GM12878 (cell line): ENCODE data around the gene NPM3. TPM values are rescaled to one million over a fixed set of nuclear protein-coding genes. Genes with fewer than 3 reads are reported as not detected.
A peak's percentile ranks its signal among the peaks of the same experiment; 100 is the strongest.

Experiments used
- ATAC-seq: fragments of 200-7000 bp; cut with Tn5 transposase; 3 replicates; pipeline ENCODE4 v1.9.1; 2020; ENCODE audit warnings: mild to moderate bottlenecking, moderate library complexity
- BruUV-seq: library from RNA; stranded (reverse); fragments of 400-500 nt; replicated peaks from 2 replicates; lab custom pipeline; 2021; lab: Mats Ljungman, UMichigan
- CTCF ChIA-PET: fragments of 300-600 bp; sonication (Branson Sonifier 250); formaldehyde crosslinking; extraction: SDS; loops from one replicate; lab custom pipeline; 2021; ENCODE audit warnings: inconsistent platforms; lab: Yijun Ruan, JAX
- POLR2A ChIA-PET: fragments of 350-600 bp; formaldehyde crosslinking; extraction: SDS; loops from one replicate; lab custom pipeline; 2021; ENCODE audit warnings: inconsistent platforms; lab: Charles Lee
- RAD21 ChIA-PET: fragments of 300-600 bp; sonication (Branson Sonifier 250); formaldehyde crosslinking; loops from one replicate; lab custom pipeline; 2023; ENCODE audit warnings: antibody characterized with exemption; ENCODE audit not compliant: unreplicated experiment; lab: Charles Lee
- SMC1A ChIA-PET: fragments of 300-600 bp; sonication (Branson Sonifier 250); formaldehyde crosslinking; loops from one replicate; lab custom pipeline; 2023; ENCODE audit not compliant: unreplicated experiment, uncharacterized antibody; lab: Charles Lee
- DNase-seq: peaks from one replicate; pipeline ENCODE4 v3.0.0-alpha.2; 2011; ENCODE audit warnings: low read depth, low spot score
- FAIRE-seq: peaks from 3 replicates; lab custom pipeline; 2011; peaks lifted over from hg19 to GRCh38; lab: Jason Lieb, UNC
- H2AFZ ChIP-seq: 2 replicates; pipeline ENCODE4 v1.6.0; 2011; ENCODE audit warnings: low read depth, low read length, control low read depth; ENCODE audit not compliant: control insufficient read depth
- H3K27ac ChIP-seq: 2 replicates; pipeline ENCODE4 v1.5.1; 2011; ENCODE audit warnings: control low read depth; ENCODE audit not compliant: control insufficient read depth, insufficient read depth
- H3K27me3 ChIP-seq, 2 experiments: replicated peaks in 1 of 2; 2 replicates each; pipeline versions ENCODE4 v1.6.0 to v1.6.1; 2011; ENCODE audit warnings: low read length in 1 of 2; ENCODE audit not compliant: control insufficient read depth in 2 of 2, insufficient read depth in 2 of 2
- H3K36me3 ChIP-seq, 2 experiments: 2 replicates each; pipeline ENCODE4 v1.5.1; 2011; ENCODE audit warnings: low read length in 1 of 2; ENCODE audit not compliant: control insufficient read depth in 2 of 2, insufficient read depth in 2 of 2
- H3K4me1 ChIP-seq: 2 replicates; pipeline ENCODE4 v1.6.1; 2011; ENCODE audit warnings: mild to moderate bottlenecking, low read length, moderate library complexity, mixed read lengths; ENCODE audit not compliant: control insufficient read depth, insufficient read depth
- H3K4me2 ChIP-seq: 2 replicates; pipeline ENCODE4 v1.6.0; 2011; ENCODE audit warnings: control low read depth; ENCODE audit not compliant: control insufficient read depth, insufficient read depth
- H3K4me3 ChIP-seq: fragments of 200-600 bp; sonication (generic); 2 replicates; pipeline ENCODE4 v1.5.1; 2016
- H3K79me2 ChIP-seq: 2 replicates; pipeline ENCODE4 v1.6.0; 2011; ENCODE audit warnings: low read length; ENCODE audit not compliant: control insufficient read depth, insufficient read depth
- H3K9ac ChIP-seq: 2 replicates; pipeline ENCODE4 v1.8.0; 2011; ENCODE audit warnings: low read length, control low read depth, mixed read lengths; ENCODE audit not compliant: control insufficient read depth, insufficient read depth
- H3K9me3 ChIP-seq: replicated peaks from 3 replicates; pipeline ENCODE4 v1.5.1; 2011; ENCODE audit warnings: mild to moderate bottlenecking, low read length; ENCODE audit not compliant: control insufficient read depth, insufficient read depth
- H4K20me1 ChIP-seq: 2 replicates; pipeline ENCODE4 v1.6.0; 2011; ENCODE audit not compliant: control insufficient read depth, insufficient read depth
- BHLHE40 ChIP-seq, 2 experiments: fragments of 450-650 bp in 1 of 2; IDR thresholded peaks; 2 replicates each; pipeline ENCODE4 v1.6.1; 2011 to 2017; ENCODE audit warnings: low read depth in 2 of 2, borderline replicate concordance in 1 of 2, improper control_type of control experiment in 1 of 2, low read length in 1 of 2, mild to moderate bottlenecking in 1 of 2
- BRCA1 ChIP-seq: IDR thresholded peaks from 2 replicates; pipeline ENCODE4 v1.6.1; 2011; ENCODE audit warnings: low read depth, low read length, improper control_type of control experiment
- IRF4 ChIP-seq: IDR thresholded peaks from 2 replicates; pipeline ENCODE4 v1.6.1; 2011; ENCODE audit warnings: low read depth, low read length
- JUND ChIP-seq: IDR thresholded peaks from 2 replicates; pipeline ENCODE4 v1.6.1; 2012; ENCODE audit warnings: low read depth, mild to moderate bottlenecking, low read length, improper control_type of control experiment, moderate library complexity
- NFYB ChIP-seq: IDR thresholded peaks from 2 replicates; pipeline ENCODE4 v1.6.1; 2011; ENCODE audit warnings: low read depth, mild to moderate bottlenecking, low read length, improper control_type of control experiment, moderate library complexity; ENCODE audit not compliant: insufficient read depth
- NRF1 ChIP-seq: conservative IDR thresholded peaks from 2 replicates; pipeline ENCODE4 v1.6.1; 2011; ENCODE audit warnings: mild to moderate bottlenecking, low read depth, low read length, improper control_type of control experiment
- POU2F2 ChIP-seq: IDR thresholded peaks from 3 replicates; pipeline ENCODE4 v1.6.1; 2011; ENCODE audit warnings: low read depth, mild to moderate bottlenecking, low read length, borderline replicate concordance
- YY1 ChIP-seq: IDR thresholded peaks from 2 replicates; pipeline ENCODE4 v1.6.1; 2011; ENCODE audit warnings: low read depth, mild to moderate bottlenecking, low read length
- ZBED1 ChIP-seq: IDR thresholded peaks from 2 replicates; pipeline ENCODE4 v1.6.1; 2016; ENCODE audit warnings: borderline replicate concordance
- ZNF217 ChIP-seq: fragments of 450-650 bp; IDR thresholded peaks from 2 replicates; pipeline ENCODE4 v1.6.1; 2017; ENCODE audit warnings: antibody characterized with exemption, mild to moderate bottlenecking
- WGBS: methylation state at CpG from one replicate; pipeline ENCODE4 v1.1.6; 2016; ENCODE audit warnings: low lambda C conversion rate; ENCODE audit not compliant: insufficient replicate concordance, insufficient coverage; ENCODE audit errors: missing lambda C conversion rate; 5-methylcytosine and 5-hydroxymethylcytosine counted together
- in situ Hi-C: fragments of 300-500 bp; cut with MboI; formaldehyde crosslinking; loops from 9 replicates; pipeline ENCODE4 v1.14.3; 2018; ENCODE audit warnings: mixed read lengths
- intact Hi-C: fragments of 100-400 bp; cut with micrococcal nuclease; formaldehyde crosslinking; loops from one replicate; pipeline ENCODE4 v1.14.2; 2022; ENCODE audit not compliant: unreplicated experiment
- polyA plus RNA-seq, 11 experiments: library from polyadenylated mRNA; depleted of rRNA in 4 of 11; unstranded in 6 of 11; stranded (reverse) in 5 of 11; fragments of >200 nt; fragmentation: Nextera tagmentation in 4 of 11; fragmentation: Illumina TruSeq in 1 of 11; extraction: Ambion mirVana in 4 of 11; extraction: Trizol in 1 of 11; gene quantifications; 1 replicate in 1 of 11; 2 replicates in 10 of 11; pipeline versions ENCODE4 v1.2.1 to v1.2.3, GENCODE V29; 2011 to 2016; ENCODE audit warnings: inconsistent platforms in 2 of 11, missing spikeins in 2 of 11, low read depth in 1 of 11
- total RNA-seq, 4 experiments: library from RNA; depleted of rRNA in 3 of 4; stranded (reverse); fragments of >200 nt in 3 of 4; fragmentation: Illumina TruSeq in 1 of 4; extraction: Trizol in 1 of 4; gene quantifications; 2 replicates each; pipeline versions ENCODE4 v1.2.1 to v1.2.3, GENCODE V29; 2013 to 2021
- TF ChIP-seq, protein P1 (sequence below): fragments of 450-650 bp; IDR thresholded peaks from 2 replicates; pipeline ENCODE4 v1.6.1; 2016; ENCODE audit warnings: mild to moderate bottlenecking
- TF ChIP-seq, protein P2 (sequence below): IDR thresholded peaks from 2 replicates; pipeline ENCODE4 v1.6.1; 2012; ENCODE audit warnings: low read depth, low read length, improper control_type of control experiment
- TF ChIP-seq, protein P3 (sequence below): IDR thresholded peaks from 2 replicates; pipeline ENCODE4 v1.6.1; 2011; ENCODE audit warnings: borderline replicate concordance, low read depth, mild to moderate bottlenecking, moderate library complexity, mixed read lengths, low read length; ENCODE audit not compliant: insufficient read depth; ENCODE audit errors: extremely low read length
- TF ChIP-seq, protein P4 (sequence below): IDR thresholded peaks from 2 replicates; pipeline ENCODE4 v1.6.1; 2012; ENCODE audit warnings: improper control_type of control experiment, low read depth, low read length; ENCODE audit not compliant: insufficient replicate concordance

Gene NPM3
- total and polyA plus RNA-seq, 10 of the 15 experiments (the other 5 are each of a cell fraction or from before 2014, with no cell fraction given) = 13.0 to 171 (median 93.3) TPM

DNA sequence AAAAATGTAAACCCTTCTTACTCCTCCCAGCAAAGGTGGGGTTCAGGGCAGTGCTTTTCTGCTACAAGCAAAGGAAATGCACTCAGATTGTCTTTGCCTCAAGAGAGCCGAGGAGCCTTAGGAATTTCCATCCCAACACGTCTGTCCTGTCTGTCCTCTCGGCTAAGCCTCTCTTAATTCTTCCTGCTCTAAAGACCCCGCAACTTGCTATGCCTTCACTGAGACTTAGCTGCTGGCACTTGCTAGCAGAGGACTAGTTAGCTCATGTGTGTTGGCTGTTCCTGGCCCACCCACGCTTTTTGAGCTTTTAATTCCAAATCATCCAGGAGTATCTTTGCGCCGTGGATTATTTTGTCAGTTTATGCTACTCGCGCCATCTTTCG is 481 bp upstream of the NPM3 start:
- ChIA-PET RAD21 (interaction anchor here (1.0 to 7.9 kb wide), 5 partner anchors 12 to 224 kb away, joined by 3 to 172 read pairs (median 4); no protein-coding TSS in a partner anchor), SMC1A (interaction anchor here (0.7 to 7.9 kb wide), 14 partner anchors 11 to 288 kb away, joined by 3 to 139 read pairs (median 4); partner anchors contain the start of gene OGA), CTCF (interaction anchor here (0.8 to 9.8 kb wide), 22 partner anchors 13 to 330 kb away, joined by 3 to 334 read pairs (median 4); partner anchors contain the start of genes DPCD, OGA and POLL), POLR2A (interaction anchor here (0.6 to 3.1 kb wide), 6 partner anchors 13 to 181 kb away, joined by 3 to 17 read pairs (median 3); partner anchors contain the start of gene OGA)
- intact Hi-C loops = loop anchor here (5.0 to 10.0 kb wide), 2 partner anchors 91 to 429 kb away; partner anchors contain the start of gene BTRC
- ATAC-seq (no peak), DNase-seq (no peak), FAIRE-seq (no peak)
- 69% methylated on average over 10 of the region's 10 CpGs for WGBS
- peaks cover 11% of the 10 kb centered on the region for H3K79me2 ChIP-seq
- H3K4me1 ChIP-seq = peaks cover 37% of the 10 kb centered on the region
- in situ Hi-C loops = loop anchor here (5.0 kb wide), 2 partner anchors 176 to 571 kb away; no protein-coding TSS in a partner anchor
- peaks cover 4 to 12% of the 10 kb centered on the region in 2 experiments; a peak in 3 of 4 replicates for H3K36me3 ChIP-seq
- peak overlapping the region; percentile 60 for H3K4me2 ChIP-seq
- no peaks in the 10 kb centered on the region for H3K9me3 ChIP-seq
- H2AFZ ChIP-seq = peak overlapping the region; percentile 25; the same call in 1 of the 2 replicates
- no TSS peak for BruUV-seq
- peak overlapping the region; percentile 85 for H3K4me3 ChIP-seq
- no peaks in the 10 kb centered on the region for H3K27me3 ChIP-seq
- H3K9ac ChIP-seq = peak overlapping the region; percentile 74
- H3K27ac ChIP-seq = peak overlapping the region; percentile 71
- H4K20me1 ChIP-seq = no peaks in the 10 kb centered on the region
- TF ChIP-seq BHLHE40 (IDR thresholded peaks at IDR 0.05; ENCODE audit: borderline replicate concordance in 1 of 2, low read depth in 2 of 2, low read length in 1 of 2) (no peak), YY1 (no peak), NFYB (no peak), ZNF217 (no peak), NRF1 (no peak), BRCA1 (no peak), POU2F2 (no peak), IRF4 (no peak), ZBED1 (0 out of 2 replicates have a peak, but pooled peaks have one; percentile 22), JUND (no peak)
- TF ChIP-seq, protein P1, sequence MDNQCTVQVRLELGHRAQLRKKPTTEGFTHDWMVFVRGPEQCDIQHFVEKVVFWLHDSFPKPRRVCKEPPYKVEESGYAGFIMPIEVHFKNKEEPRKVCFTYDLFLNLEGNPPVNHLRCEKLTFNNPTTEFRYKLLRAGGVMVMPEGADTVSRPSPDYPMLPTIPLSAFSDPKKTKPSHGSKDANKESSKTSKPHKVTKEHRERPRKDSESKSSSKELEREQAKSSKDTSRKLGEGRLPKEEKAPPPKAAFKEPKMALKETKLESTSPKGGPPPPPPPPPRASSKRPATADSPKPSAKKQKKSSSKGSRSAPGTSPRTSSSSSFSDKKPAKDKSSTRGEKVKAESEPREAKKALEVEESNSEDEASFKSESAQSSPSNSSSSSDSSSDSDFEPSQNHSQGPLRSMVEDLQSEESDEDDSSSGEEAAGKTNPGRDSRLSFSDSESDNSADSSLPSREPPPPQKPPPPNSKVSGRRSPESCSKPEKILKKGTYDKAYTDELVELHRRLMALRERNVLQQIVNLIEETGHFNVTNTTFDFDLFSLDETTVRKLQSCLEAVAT = no peak
- TF ChIP-seq, protein P2, sequence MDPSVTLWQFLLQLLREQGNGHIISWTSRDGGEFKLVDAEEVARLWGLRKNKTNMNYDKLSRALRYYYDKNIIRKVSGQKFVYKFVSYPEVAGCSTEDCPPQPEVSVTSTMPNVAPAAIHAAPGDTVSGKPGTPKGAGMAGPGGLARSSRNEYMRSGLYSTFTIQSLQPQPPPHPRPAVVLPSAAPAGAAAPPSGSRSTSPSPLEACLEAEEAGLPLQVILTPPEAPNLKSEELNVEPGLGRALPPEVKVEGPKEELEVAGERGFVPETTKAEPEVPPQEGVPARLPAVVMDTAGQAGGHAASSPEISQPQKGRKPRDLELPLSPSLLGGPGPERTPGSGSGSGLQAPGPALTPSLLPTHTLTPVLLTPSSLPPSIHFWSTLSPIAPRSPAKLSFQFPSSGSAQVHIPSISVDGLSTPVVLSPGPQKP = no peak
- TF ChIP-seq, protein P3, sequence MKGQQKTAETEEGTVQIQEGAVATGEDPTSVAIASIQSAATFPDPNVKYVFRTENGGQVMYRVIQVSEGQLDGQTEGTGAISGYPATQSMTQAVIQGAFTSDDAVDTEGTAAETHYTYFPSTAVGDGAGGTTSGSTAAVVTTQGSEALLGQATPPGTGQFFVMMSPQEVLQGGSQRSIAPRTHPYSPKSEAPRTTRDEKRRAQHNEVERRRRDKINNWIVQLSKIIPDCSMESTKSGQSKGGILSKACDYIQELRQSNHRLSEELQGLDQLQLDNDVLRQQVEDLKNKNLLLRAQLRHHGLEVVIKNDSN = no peak
- TF ChIP-seq, protein P4, sequence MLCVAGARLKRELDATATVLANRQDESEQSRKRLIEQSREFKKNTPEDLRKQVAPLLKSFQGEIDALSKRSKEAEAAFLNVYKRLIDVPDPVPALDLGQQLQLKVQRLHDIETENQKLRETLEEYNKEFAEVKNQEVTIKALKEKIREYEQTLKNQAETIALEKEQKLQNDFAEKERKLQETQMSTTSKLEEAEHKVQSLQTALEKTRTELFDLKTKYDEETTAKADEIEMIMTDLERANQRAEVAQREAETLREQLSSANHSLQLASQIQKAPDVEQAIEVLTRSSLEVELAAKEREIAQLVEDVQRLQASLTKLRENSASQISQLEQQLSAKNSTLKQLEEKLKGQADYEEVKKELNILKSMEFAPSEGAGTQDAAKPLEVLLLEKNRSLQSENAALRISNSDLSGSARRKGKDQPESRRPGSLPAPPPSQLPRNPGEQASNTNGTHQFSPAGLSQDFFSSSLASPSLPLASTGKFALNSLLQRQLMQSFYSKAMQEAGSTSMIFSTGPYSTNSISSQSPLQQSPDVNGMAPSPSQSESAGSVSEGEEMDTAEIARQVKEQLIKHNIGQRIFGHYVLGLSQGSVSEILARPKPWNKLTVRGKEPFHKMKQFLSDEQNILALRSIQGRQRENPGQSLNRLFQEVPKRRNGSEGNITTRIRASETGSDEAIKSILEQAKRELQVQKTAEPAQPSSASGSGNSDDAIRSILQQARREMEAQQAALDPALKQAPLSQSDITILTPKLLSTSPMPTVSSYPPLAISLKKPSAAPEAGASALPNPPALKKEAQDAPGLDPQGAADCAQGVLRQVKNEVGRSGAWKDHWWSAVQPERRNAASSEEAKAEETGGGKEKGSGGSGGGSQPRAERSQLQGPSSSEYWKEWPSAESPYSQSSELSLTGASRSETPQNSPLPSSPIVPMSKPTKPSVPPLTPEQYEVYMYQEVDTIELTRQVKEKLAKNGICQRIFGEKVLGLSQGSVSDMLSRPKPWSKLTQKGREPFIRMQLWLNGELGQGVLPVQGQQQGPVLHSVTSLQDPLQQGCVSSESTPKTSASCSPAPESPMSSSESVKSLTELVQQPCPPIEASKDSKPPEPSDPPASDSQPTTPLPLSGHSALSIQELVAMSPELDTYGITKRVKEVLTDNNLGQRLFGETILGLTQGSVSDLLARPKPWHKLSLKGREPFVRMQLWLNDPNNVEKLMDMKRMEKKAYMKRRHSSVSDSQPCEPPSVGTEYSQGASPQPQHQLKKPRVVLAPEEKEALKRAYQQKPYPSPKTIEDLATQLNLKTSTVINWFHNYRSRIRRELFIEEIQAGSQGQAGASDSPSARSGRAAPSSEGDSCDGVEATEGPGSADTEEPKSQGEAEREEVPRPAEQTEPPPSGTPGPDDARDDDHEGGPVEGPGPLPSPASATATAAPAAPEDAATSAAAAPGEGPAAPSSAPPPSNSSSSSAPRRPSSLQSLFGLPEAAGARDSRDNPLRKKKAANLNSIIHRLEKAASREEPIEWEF = no peak
